Tibial nerve (tissue), 4 donors: Measurements from ENCODE around the gene POLR1G.

Experiments used
- EP300 ChIP-seq, 2 donors: sonication (generic); formaldehyde crosslinking; IDR thresholded peaks; one replicate each; pipeline ENCODE4 v1.6.1; 2017; ENCODE audit warnings: antibody characterized with exemption in 2 of 2, mild to moderate bottlenecking in 1 of 2
- TF ChIP-seq, protein P1 (sequence below), 5 experiments: fragments of 200-600 bp in 3 of 5; fragments of 450-650 bp in 2 of 5; sonication (generic) in 3 of 5; IDR thresholded peaks; one replicate each; pipeline ENCODE4 v1.5.1; 2016 to 2019; ENCODE audit warnings: antibody characterized with exemption in 5 of 5, mild to moderate bottlenecking in 3 of 5, moderate library complexity in 2 of 5

DNA sequence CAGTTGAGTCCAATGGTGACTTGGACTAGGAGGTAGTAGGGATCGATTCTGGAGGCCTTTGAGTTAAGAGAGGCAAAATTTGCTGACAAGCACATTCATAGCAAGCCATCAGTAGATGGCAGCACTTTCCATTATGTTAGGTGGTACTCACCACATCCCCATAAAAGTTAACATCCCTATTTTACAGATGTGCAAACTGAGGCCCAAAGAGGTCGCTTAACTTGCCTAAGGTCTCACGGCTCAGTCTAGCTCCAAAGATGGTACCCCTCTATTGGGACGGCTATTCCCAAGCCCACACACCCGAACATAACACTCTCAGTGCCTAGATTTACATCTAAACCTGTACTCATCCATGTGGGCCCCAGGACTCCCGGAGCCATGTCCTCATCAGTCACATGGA, 39.9 kb downstream of the POLR1G start:
- TF ChIP-seq, protein P1, sequence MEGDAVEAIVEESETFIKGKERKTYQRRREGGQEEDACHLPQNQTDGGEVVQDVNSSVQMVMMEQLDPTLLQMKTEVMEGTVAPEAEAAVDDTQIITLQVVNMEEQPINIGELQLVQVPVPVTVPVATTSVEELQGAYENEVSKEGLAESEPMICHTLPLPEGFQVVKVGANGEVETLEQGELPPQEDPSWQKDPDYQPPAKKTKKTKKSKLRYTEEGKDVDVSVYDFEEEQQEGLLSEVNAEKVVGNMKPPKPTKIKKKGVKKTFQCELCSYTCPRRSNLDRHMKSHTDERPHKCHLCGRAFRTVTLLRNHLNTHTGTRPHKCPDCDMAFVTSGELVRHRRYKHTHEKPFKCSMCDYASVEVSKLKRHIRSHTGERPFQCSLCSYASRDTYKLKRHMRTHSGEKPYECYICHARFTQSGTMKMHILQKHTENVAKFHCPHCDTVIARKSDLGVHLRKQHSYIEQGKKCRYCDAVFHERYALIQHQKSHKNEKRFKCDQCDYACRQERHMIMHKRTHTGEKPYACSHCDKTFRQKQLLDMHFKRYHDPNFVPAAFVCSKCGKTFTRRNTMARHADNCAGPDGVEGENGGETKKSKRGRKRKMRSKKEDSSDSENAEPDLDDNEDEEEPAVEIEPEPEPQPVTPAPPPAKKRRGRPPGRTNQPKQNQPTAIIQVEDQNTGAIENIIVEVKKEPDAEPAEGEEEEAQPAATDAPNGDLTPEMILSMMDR (IDR thresholded peaks at IDR 0.05): peak in 2 of 5 experiments; percentile 11 to 28
- TF ChIP-seq EP300 (IDR thresholded peaks at IDR 0.05): no peak
